SK-N-SH (cell line): ENCODE measurements around the gene ZNF185. TPM values are rescaled to one million over a fixed set of nuclear protein-coding genes. Genes with fewer than 3 reads are reported as not detected.

Experiments
- CTCF ChIA-PET: fragments of 300-600, 350-600 bp; formaldehyde crosslinking; extraction: SDS; loops from one replicate; lab custom pipeline; 2021; lab: Yijun Ruan, JAX
- POLR2A ChIA-PET: fragments of 350-600 bp; sonication (Branson Sonifier 250); formaldehyde crosslinking; extraction: SDS; loops from one replicate; lab custom pipeline; 2020; ENCODE audit warnings: antibody characterized with exemption, inconsistent platforms; lab: Yijun Ruan, JAX
- DNase-seq: peaks from one replicate; pipeline ENCODE4 v3.0.0; 2012
- H2AFZ ChIP-seq: fragments of 200-600 bp; sonication (generic); 2 replicates; pipeline ENCODE4 v1.8.1; 2016; ENCODE audit warnings: antibody characterized with exemption, mild to moderate bottlenecking, low read depth
- H3F3A ChIP-seq: fragments of 200-600 bp; sonication (generic); replicated peaks from 2 replicates; pipeline ENCODE3; 2016; ENCODE audit warnings: antibody characterized with exemption, mild to moderate bottlenecking; ENCODE audit not compliant: insufficient read depth
- H3K27ac ChIP-seq, 2 experiments: fragments of 200-500 bp in 1 of 2; fragments of 200-600 bp in 1 of 2; sonication (Bioruptor generic) in 1 of 2; sonication (generic), shearing (Covaris generic) in 1 of 2; 2 replicates each; pipeline versions ENCODE4 v1.5.1 to v1.6.1; 2014 to 2016; ENCODE audit warnings: low read depth in 2 of 2, inconsistent platforms in 1 of 2, low read length in 1 of 2, mild to moderate bottlenecking in 1 of 2, mixed read lengths in 1 of 2
- H3K27me3 ChIP-seq: fragments of 200-600 bp; sonication (generic), shearing (Covaris generic); 2 replicates; pipeline ENCODE4 v1.6.1; 2016; ENCODE audit warnings: mixed run types; ENCODE audit not compliant: insufficient read depth
- H3K36me3 ChIP-seq, 2 experiments: fragments of 200-500 bp in 1 of 2; fragments of 200-600 bp in 1 of 2; sonication (Bioruptor generic) in 1 of 2; sonication (generic) in 1 of 2; replicated peaks in 1 of 2; 2 replicates each; pipeline versions ENCODE3 to v1.5.1; 2014 to 2016; ENCODE audit warnings: low read length in 1 of 2, mild to moderate bottlenecking in 1 of 2; ENCODE audit not compliant: insufficient read depth in 2 of 2, control insufficient read depth in 1 of 2
- H3K4me1 ChIP-seq, 2 experiments: fragments of 200-500 bp in 1 of 2; fragments of 200-600 bp in 1 of 2; sonication (Bioruptor generic) in 1 of 2; sonication (generic), shearing (Covaris generic) in 1 of 2; 2 replicates each; pipeline versions ENCODE4 v1.5.1 to v1.6.1; 2014 to 2016; ENCODE audit warnings: low read depth in 1 of 2, low read length in 1 of 2, mixed run types in 1 of 2; ENCODE audit not compliant: insufficient read depth in 2 of 2, control insufficient read depth in 1 of 2
- H3K4me2 ChIP-seq: fragments of 200-600 bp; sonication (generic), shearing (Covaris generic); 2 replicates; pipeline ENCODE4 v1.6.1; 2017; ENCODE audit warnings: mixed run types
- H3K4me3 ChIP-seq, 2 experiments: fragments of 200-500 bp in 1 of 2; fragments of 200-600 bp in 1 of 2; sonication (Bioruptor generic) in 1 of 2; sonication (generic), shearing (Covaris generic) in 1 of 2; 2 replicates each; pipeline versions ENCODE4 v1.5.1 to v1.8.1; 2014 to 2016; ENCODE audit warnings: low read depth in 2 of 2, inconsistent platforms in 1 of 2, low read length in 1 of 2, mild to moderate bottlenecking in 1 of 2, mixed read lengths in 1 of 2, moderate library complexity in 1 of 2
- H3K79me2 ChIP-seq: fragments of 200-600 bp; sonication (generic); 2 replicates; pipeline ENCODE4 v1.8.1; 2017; ENCODE audit warnings: mild to moderate bottlenecking; ENCODE audit not compliant: insufficient read depth
- H3K9ac ChIP-seq: fragments of 200-600 bp; sonication (generic); 2 replicates; pipeline ENCODE4 v1.6.1; 2017; ENCODE audit warnings: mixed run types
- H3K9me2 ChIP-seq: fragments of 200-600 bp; sonication (generic); 2 replicates; pipeline ENCODE4 v1.6.1; 2017; ENCODE audit warnings: mixed run types
- H3K9me3 ChIP-seq: fragments of 200-600 bp; sonication (generic); 2 replicates; pipeline ENCODE4 v1.6.1; 2017; ENCODE audit warnings: mixed run types, mild to moderate bottlenecking, moderate library complexity
- H4K20me1 ChIP-seq: fragments of 200-600 bp; sonication (generic); 2 replicates; pipeline ENCODE4 v1.6.1; 2017; ENCODE audit warnings: mild to moderate bottlenecking, mixed run types; ENCODE audit not compliant: insufficient read depth
- CTCF ChIP-seq: fragments of 200-600 bp; sonication (generic); IDR thresholded peaks from 2 replicates; pipeline ENCODE4 v1.6.1; 2017; ENCODE audit warnings: antibody characterized with exemption, mild to moderate bottlenecking, moderate library complexity
- FOSL2 ChIP-seq: IDR thresholded peaks from 2 replicates; pipeline ENCODE4 v1.4.0; 2012; ENCODE audit warnings: low read depth, mild to moderate bottlenecking, moderate library complexity, borderline replicate concordance
- FOXJ3 ChIP-seq: sonication (generic); formaldehyde crosslinking; IDR thresholded peaks from 2 replicates; pipeline ENCODE4 v1.5.1; 2020; ENCODE audit warnings: mild to moderate bottlenecking, missing genetic modification reagents
- GATA2 ChIP-seq: sonication (generic); formaldehyde crosslinking; IDR thresholded peaks from 2 replicates; pipeline ENCODE4 v1.5.0; 2020; ENCODE audit warnings: mild to moderate bottlenecking, missing genetic modification reagents
- RAD21 ChIP-seq: IDR thresholded peaks from 2 replicates; pipeline ENCODE4 v1.6.1; 2012; ENCODE audit warnings: mild to moderate bottlenecking, low read length
- RFX5 ChIP-seq: IDR thresholded peaks from 2 replicates; pipeline ENCODE4 v1.6.1; 2012; ENCODE audit warnings: mild to moderate bottlenecking, improper control_type of control experiment, low read length
- SIN3A ChIP-seq: IDR thresholded peaks from 2 replicates; pipeline ENCODE4 v1.6.1; 2012; ENCODE audit warnings: low read depth, mild to moderate bottlenecking, low read length, moderate library complexity, borderline replicate concordance
- SMC3 ChIP-seq: IDR thresholded peaks from 2 replicates; pipeline ENCODE4 v1.6.1; 2012; ENCODE audit warnings: low read depth, low read length, improper control_type of control experiment
- TAF1 ChIP-seq: IDR thresholded peaks from 2 replicates; pipeline ENCODE4 v1.6.1; 2012; ENCODE audit warnings: low read depth, mild to moderate bottlenecking, low read length, moderate library complexity, borderline replicate concordance
- USF1 ChIP-seq: IDR thresholded peaks from 2 replicates; pipeline ENCODE4 v1.4.0; 2012; ENCODE audit warnings: low read depth, borderline replicate concordance
- USF2 ChIP-seq: fragments of 150-350 bp; IDR thresholded peaks from 2 replicates; pipeline ENCODE4 v1.6.1; 2017; ENCODE audit warnings: antibody characterized with exemption, low read length, low read depth, borderline replicate concordance
- YY1 ChIP-seq: IDR thresholded peaks from 2 replicates; pipeline ENCODE4 v1.4.0; 2012; ENCODE audit warnings: low read depth, mild to moderate bottlenecking
- WGBS: methylation state at CpG from one replicate; pipeline ENCODE4 v1.1.6; 2017; ENCODE audit warnings: low lambda C conversion rate; 5-methylcytosine and 5-hydroxymethylcytosine counted together
- polyA plus RNA-seq, 3 experiments: library from polyadenylated mRNA; depleted of rRNA; stranded (reverse); fragments of >200 nt; gene quantifications; 2 replicates each; pipeline ENCODE4 v1.2.3, GENCODE V29; 2012
- TF ChIP-seq, protein P1 (sequence below): IDR thresholded peaks from 2 replicates; pipeline ENCODE4 v1.4.0; 2012; ENCODE audit warnings: low read depth, borderline replicate concordance
- TF ChIP-seq, protein P2 (sequence below): IDR thresholded peaks from 2 replicates; pipeline ENCODE4 v1.4.0; 2012; ENCODE audit warnings: low read depth
- TF ChIP-seq, protein P3 (sequence below): fragments of 150-350 bp; IDR thresholded peaks from 2 replicates; pipeline ENCODE4 v1.6.1; 2016; ENCODE audit warnings: mild to moderate bottlenecking, low read depth, low read length

The ZNF185 gene
- polyA plus RNA-seq, 1 of the 3 experiments (the other 2 are of a cell fraction) = 10.3 TPM

- Histone ChIP-seq H2AFZ (no peak overlapping the region), H3K9me2 (no peaks in the 10 kb centered on the region), H3K27ac (no peak overlapping the region), H3K4me1 (peaks cover 0 to 2% of the 10 kb centered on the region in 2 experiments; a peak in 1 of 4 replicates), H3K9me3 (no peaks in the 10 kb centered on the region), H3K79me2 (no peaks in the 10 kb centered on the region), H3K36me3 (no peaks in the 10 kb centered on the region), H3F3A (no peaks in the 10 kb centered on the region), H3K4me2 (no peak overlapping the region), H4K20me1 (no peaks in the 10 kb centered on the region), H3K9ac (no peak overlapping the region), H3K27me3 (peaks cover 32% of the 10 kb centered on the region), H3K4me3 (no peak overlapping the region)
- CTCF ChIA-PET = interaction anchor here (0.8 to 1.4 kb wide), 2 partner anchors 10 to 72 kb away, joined by 3 to 5 read pairs; no protein-coding TSS in a partner anchor
- 75% methylated on average over 6 of the region's 9 CpGs for WGBS
- TF ChIP-seq TAF1 (no peak), GATA2 (CRISPR knock-in tag) (no peak), YY1 (no peak), USF2 (no peak), SMC3 (no peak), RFX5 (no peak), CTCF (no peak)
- TF ChIP-seq, protein P1, sequence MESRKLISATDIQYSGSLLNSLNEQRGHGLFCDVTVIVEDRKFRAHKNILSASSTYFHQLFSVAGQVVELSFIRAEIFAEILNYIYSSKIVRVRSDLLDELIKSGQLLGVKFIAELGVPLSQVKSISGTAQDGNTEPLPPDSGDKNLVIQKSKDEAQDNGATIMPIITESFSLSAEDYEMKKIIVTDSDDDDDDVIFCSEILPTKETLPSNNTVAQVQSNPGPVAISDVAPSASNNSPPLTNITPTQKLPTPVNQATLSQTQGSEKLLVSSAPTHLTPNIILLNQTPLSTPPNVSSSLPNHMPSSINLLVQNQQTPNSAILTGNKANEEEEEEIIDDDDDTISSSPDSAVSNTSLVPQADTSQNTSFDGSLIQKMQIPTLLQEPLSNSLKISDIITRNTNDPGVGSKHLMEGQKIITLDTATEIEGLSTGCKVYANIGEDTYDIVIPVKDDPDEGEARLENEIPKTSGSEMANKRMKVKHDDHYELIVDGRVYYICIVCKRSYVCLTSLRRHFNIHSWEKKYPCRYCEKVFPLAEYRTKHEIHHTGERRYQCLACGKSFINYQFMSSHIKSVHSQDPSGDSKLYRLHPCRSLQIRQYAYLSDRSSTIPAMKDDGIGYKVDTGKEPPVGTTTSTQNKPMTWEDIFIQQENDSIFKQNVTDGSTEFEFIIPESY = no peak
- TF ChIP-seq, protein P2, sequence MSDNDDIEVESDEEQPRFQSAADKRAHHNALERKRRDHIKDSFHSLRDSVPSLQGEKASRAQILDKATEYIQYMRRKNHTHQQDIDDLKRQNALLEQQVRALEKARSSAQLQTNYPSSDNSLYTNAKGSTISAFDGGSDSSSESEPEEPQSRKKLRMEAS = no peak
- DNase-seq = no peak
- POLR2A ChIA-PET = no interaction called here
Observed at GRCh38 chrX:152893980-152894610, 3.8 kb upstream of the ZNF185 start.

DNA sequence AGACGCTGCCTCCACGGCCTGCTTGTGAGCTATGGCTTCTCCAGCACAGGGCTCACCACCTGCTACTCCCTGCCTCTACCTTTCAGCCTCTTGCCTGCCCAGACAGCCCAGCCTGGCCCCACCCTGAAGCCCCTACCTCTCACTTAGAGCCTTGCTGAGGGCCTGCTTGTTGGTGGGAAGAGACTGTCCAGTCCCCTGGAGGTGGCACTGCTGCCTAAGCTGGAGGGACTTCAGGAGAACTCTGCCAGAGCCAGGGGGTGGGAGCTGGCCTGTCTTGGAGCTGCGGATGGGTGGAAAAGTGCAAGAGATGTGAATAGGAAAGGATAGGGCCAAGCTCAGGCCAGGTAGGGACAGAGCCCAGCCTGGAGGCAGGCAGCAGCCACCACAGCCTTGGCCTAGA, 2.7 kb upstream of the ZNF185 start:
- no peaks in the 10 kb centered on the region for H4K20me1 ChIP-seq
- no peak overlapping the region for H3K4me3 ChIP-seq
- no peaks in the 10 kb centered on the region for H3K9me2 ChIP-seq
- ChIA-PET CTCF (interaction anchor here (0.8 to 1.4 kb wide), 3 partner anchors 9 to 73 kb away, joined by 3 to 5 read pairs (median 4); no protein-coding TSS in a partner anchor), POLR2A (no interaction called here)
- no peaks in the 10 kb centered on the region for H3K79me2 ChIP-seq
- no peak for DNase-seq
- WGBS = 57% methylated on average over 3 of the region's 3 CpGs
- H3K9me3 ChIP-seq = no peaks in the 10 kb centered on the region
- H3K9ac ChIP-seq = no peak overlapping the region
- H3K4me2 ChIP-seq = no peak overlapping the region
- peaks cover 23% of the 10 kb centered on the region for H3K27me3 ChIP-seq
- H3K36me3 ChIP-seq = no peaks in the 10 kb centered on the region
- H3F3A ChIP-seq = no peaks in the 10 kb centered on the region
- no peak overlapping the region for H2AFZ ChIP-seq
- H3K27ac ChIP-seq = no peak overlapping the region
- peaks cover 0 to 2% of the 10 kb centered on the region in 2 experiments; a peak in 1 of 4 replicates for H3K4me1 ChIP-seq
- TF ChIP-seq SIN3A (no peak), USF2 (no peak), USF1 (no peak), FOSL2 (no peak), FOXJ3 (CRISPR knock-in tag) (no peak), YY1 (no peak), RAD21 (no peak)
- TF ChIP-seq, protein P3, sequence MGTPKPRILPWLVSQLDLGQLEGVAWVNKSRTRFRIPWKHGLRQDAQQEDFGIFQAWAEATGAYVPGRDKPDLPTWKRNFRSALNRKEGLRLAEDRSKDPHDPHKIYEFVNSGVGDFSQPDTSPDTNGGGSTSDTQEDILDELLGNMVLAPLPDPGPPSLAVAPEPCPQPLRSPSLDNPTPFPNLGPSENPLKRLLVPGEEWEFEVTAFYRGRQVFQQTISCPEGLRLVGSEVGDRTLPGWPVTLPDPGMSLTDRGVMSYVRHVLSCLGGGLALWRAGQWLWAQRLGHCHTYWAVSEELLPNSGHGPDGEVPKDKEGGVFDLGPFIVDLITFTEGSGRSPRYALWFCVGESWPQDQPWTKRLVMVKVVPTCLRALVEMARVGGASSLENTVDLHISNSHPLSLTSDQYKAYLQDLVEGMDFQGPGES = no peak
